ENCODE data around the gene ADAMTS17.
"Not testable (repeated sequence)": the region's sequence is repeated elsewhere in the genome, so short reads cannot be mapped to it uniquely, and the experiment has no call there.

Gene ADAMTS17

GRCh38 chr15:100095541-100096247 lies 246.1 kb downstream of the ADAMTS17 start:
- no peak overlapping the region for H3K4me3 ChIP-seq (ENCODE audit: low read depth, low read length)
- TF ChIP-seq CTCF (IDR thresholded peaks at IDR 0.05; ENCODE audit: low read depth, low read length) (no peak), POLR2A (IDR thresholded peaks at IDR 0.05; ENCODE audit: extremely low read depth, insufficient read length) (no peak), MAX (IDR thresholded peaks at IDR 0.05; ENCODE audit: low read depth, low read length) (no peak), MYC (IDR thresholded peaks at IDR 0.05; ENCODE audit: low read depth, low read length) (no peak)
- DNase-seq (ENCODE audit: low read depth): no peak

GRCh38 chr15:100094127-100094510 lies 247.7 kb downstream of the ADAMTS17 start:
- no peak overlapping the region for H3K4me3 ChIP-seq (ENCODE audit: low read depth, low read length)
- no peak for DNase-seq (ENCODE audit: low read depth)
- TF ChIP-seq CTCF (IDR thresholded peaks at IDR 0.05; ENCODE audit: low read depth, low read length): no peak
- no peak for TF ChIP-seq POLR2A (IDR thresholded peaks at IDR 0.05; ENCODE audit: extremely low read depth, insufficient read length)
- TF ChIP-seq MAX (IDR thresholded peaks at IDR 0.05; ENCODE audit: low read depth, low read length): no peak
- no peak for TF ChIP-seq MYC (IDR thresholded peaks at IDR 0.05; ENCODE audit: low read depth, low read length)

- DNase-seq (ENCODE audit: low read depth): no peak
Measured at GRCh38 chr15:100093211-100094126, 248.3 kb downstream of the ADAMTS17 start.

GRCh38 chr15:100092034-100092433 lies 249.7 kb downstream of the ADAMTS17 start:
- no peak overlapping the region for H3K4me3 ChIP-seq (ENCODE audit: low read depth, low read length)
- no peak for DNase-seq (ENCODE audit: low read depth)
- TF ChIP-seq POLR2A (IDR thresholded peaks at IDR 0.05; ENCODE audit: extremely low read depth, insufficient read length): no peak
- TF ChIP-seq MYC (IDR thresholded peaks at IDR 0.05; ENCODE audit: low read depth, low read length): no peak
- no peak for TF ChIP-seq CTCF (IDR thresholded peaks at IDR 0.05; ENCODE audit: low read depth, low read length)
- TF ChIP-seq MAX (IDR thresholded peaks at IDR 0.05; ENCODE audit: low read depth, low read length): no peak

More at GRCh38 chr15:100093211-100094126, 248.3 kb downstream of the ADAMTS17 start:
- TF ChIP-seq CTCF (IDR thresholded peaks at IDR 0.05; ENCODE audit: low read depth, low read length): no peak
- H3K4me3 ChIP-seq (ENCODE audit: low read depth, low read length): no peak overlapping the region

- no peak overlapping the region for H3K4me3 ChIP-seq (ENCODE audit: low read depth, low read length)
- DNase-seq (ENCODE audit: low read depth): no peak
- TF ChIP-seq MAX (IDR thresholded peaks at IDR 0.05; ENCODE audit: low read depth, low read length): no peak
- no peak for TF ChIP-seq MYC (IDR thresholded peaks at IDR 0.05; ENCODE audit: low read depth, low read length)
- no peak for TF ChIP-seq CTCF (IDR thresholded peaks at IDR 0.05; ENCODE audit: low read depth, low read length)
- no peak for TF ChIP-seq POLR2A (IDR thresholded peaks at IDR 0.05; ENCODE audit: extremely low read depth, insufficient read length)
Measured at GRCh38 chr15:100090411-100090810, 251.4 kb downstream of the ADAMTS17 start.

- not testable (repeated sequence) for DNase-seq (ENCODE audit: low read depth); H3K4me3 ChIP-seq (ENCODE audit: low read depth, low read length)
Measured at GRCh38 chr15:100084042-100084821, 257.5 kb downstream of the ADAMTS17 start.
